GM19438 (cell line): ENCODE measurements around the gene RNF34.
"Not testable (repeated sequence)": the region's sequence is repeated elsewhere in the genome, so short reads cannot be mapped to it uniquely, and the experiment has no call there.

ENCODE experiments used
- ATAC-seq: cut with Tn5 transposase; IDR thresholded peaks from one replicate; pipeline ENCODE4 v1.9.1; 2021; ENCODE audit warnings: low read depth; ENCODE audit not compliant: unreplicated experiment

RNF34 gene, protein sequence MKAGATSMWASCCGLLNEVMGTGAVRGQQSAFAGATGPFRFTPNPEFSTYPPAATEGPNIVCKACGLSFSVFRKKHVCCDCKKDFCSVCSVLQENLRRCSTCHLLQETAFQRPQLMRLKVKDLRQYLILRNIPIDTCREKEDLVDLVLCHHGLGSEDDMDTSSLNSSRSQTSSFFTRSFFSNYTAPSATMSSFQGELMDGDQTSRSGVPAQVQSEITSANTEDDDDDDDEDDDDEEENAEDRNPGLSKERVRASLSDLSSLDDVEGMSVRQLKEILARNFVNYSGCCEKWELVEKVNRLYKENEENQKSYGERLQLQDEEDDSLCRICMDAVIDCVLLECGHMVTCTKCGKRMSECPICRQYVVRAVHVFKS

DNA sequence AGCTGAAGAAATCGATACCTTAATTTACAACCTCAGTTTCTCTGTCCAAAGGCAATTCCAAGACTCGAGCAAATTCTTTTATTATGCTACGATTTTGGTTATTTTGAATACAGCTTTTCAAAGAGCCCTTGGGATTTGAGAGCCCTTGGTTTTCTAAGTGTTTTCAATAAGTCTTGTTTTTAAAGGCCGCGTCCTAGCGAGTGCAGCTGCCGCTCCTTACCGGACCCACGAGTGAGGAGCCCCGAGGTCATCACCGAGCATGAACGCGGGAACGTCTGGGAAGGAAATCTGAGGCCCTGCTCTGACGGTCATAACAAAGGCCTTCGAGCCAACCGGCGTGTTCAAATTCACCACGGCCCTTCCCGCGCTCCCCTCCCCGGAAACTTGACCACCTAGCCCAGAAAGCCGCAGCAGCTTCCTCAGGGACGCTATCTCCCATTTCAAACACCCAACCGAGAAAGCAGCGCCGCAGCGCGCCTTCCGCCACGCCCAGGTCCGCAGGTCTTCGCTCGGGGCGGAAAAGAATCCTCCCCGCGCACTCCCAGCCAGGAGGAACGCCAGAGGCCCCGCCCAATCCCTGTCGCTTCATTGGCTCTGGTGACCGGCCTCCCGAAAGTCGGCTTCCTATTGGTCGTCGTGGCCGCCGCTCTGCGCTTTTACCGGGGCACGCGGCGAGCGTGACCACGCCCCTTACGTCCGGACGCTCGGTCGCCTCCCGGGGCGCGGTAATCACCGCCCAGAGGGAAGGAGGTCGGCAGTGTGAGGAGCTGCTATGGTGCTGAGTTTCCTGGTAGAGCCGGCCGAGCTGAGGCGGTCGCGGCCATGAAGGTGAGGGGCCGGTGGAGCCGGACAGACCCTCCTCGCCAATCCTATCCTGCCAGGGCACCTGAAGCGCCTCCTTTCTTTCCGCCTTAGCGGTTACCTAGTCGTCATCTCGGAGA is at the start of gene RNF34:
Gene RNF34, plus strand, starts transcription at position 728 of the 941 bp plus-strand sequence. Its CDS starts 95 bp downstream, at position 823.
- peak; percentile 90 for ATAC-seq

DNA sequence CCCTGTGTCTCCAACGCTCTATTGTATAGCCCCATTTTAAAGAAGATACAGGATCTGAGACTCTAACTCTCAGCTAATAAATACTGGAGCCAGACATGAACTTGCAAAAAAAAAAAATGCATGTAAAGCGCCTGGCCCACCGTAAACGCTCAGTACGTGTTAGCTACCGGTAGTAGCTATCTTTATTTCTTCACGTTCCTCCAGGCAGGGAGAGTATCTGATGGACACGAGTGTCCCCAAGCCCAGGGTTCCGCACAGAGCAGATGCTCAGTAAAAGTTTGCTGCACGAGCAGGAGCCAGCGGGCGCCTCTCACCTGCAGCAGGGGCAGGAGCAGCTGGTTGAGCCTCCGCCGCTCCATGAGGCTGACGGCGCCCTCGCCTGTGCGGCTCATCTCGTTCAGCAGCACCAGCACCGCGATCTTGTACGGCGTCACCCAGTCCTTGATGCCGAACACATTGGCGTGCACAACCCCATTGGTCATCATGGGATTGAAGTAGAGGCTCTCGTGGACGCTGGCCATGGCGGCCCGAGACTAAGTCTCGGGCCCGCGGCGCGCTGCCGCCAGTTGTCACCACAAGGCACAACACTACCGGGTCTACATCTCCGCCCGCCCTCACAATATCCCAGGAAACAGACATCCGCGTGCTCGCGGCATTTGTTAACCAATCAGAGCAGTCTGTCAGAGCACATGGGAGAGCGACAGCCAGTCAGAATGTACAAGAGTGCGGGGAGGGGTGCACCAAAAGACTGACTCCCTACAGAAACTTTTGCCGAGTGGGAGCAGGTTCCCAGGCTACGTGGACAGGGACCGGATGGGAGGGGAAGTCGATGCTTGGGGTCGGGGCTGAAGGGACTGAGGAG is 47.9 kb upstream of the RNF34 start, which contains the start of gene ANAPC5:
Gene ANAPC5, minus strand, starts transcription at position 592 of the 862 bp plus-strand sequence. Its CDS starts 71 bp downstream, at position 521.
- ATAC-seq = peak; percentile 97

DNA sequence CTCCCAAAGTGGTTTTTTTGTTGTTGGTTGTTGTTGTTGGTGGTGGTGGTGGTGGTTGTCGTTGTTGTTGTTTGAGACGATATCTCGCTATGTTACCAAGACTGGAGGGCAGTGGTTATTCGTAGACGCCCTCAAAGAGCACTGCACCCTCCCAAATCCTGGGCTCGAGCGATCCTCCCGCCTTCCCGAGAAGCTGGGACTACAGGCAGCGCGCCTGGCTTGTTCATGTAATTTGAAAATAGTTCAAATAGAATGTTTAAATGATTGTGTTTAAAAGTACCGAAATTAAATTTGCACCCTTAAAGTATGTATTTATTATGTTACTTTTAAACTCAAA is 47.3 kb upstream of the RNF34 start:
- peak; percentile 28 for ATAC-seq

DNA sequence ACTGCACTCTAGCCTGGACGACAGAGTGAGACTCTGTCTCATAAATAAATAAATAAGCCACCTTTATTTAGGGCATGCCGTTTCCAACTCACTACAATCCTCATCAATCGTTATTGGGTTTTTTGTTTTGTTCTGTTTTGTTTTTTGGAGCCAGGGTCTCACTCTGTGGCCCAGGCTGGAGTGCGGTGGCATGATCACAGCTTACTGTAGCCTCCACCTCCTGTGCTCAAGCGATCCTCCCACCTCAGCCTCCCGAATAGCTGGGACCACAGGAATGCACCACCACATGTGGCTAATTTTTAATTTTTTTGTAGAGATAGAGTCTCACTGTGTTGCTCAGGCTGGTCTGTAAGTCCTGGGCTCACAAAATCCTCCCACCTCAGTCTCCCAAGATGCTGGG is 44.1 kb upstream of the RNF34 start:
- ATAC-seq = no peak

DNA sequence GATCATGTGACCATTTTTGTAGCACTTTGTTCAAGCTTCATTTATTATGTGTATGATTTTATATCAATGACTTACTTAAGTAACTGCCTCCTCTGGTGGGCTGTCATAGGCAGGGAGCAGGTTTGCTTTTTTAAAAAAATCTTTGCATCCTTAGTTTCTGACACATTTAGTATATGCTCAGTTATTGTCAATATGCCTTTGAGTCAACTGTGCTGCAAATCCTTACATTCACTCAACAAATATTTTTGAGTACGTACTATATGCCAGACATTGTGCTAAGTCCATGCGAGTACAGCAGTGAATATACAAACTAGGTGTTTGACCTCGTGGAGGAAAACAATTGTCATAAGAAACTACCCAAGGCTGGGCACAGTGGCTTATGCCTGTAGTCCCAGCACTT is 43.3 kb upstream of the RNF34 start:
- ATAC-seq = no peak

DNA sequence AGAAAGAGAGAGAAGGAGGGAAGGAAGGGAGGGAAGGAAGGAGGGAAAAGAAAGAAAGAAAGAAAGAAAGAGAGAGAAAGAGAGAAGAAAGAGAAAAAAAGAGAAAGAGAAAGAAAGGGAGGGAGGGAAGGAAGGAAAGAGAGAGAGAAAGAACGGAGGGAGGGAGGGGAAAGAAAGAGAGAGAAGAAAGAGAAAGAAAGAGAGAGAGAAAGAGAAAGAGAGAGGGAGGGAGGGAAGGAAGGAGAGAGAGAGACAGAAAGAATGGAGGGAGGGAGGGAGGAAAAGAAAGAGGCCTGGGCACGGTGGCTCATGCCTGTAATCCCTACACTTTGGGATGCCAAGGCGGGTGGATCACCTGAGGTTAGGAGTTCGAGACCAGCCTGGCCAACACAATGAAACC is 42.6 kb upstream of the RNF34 start:
- no peak for ATAC-seq

DNA sequence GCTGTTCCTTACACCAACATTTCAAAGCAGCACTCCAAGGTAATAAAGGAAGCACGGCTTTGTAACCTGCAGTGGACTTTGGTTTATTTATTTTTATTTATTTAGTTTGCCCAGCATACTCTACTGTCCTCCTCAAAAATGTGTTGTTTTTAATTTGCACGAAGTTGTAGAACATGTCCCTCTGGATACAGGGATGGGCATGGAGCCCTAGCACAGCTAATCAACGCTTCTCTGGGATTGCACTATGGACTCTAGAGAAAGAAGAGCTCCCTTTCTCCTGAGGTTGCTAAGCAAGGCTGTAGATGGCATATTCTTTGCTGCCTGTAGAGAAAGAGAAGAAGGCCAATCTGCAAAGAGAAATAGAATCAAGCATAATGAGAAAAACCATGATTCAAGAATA is 41.8 kb upstream of the RNF34 start:
- ATAC-seq = no peak

DNA sequence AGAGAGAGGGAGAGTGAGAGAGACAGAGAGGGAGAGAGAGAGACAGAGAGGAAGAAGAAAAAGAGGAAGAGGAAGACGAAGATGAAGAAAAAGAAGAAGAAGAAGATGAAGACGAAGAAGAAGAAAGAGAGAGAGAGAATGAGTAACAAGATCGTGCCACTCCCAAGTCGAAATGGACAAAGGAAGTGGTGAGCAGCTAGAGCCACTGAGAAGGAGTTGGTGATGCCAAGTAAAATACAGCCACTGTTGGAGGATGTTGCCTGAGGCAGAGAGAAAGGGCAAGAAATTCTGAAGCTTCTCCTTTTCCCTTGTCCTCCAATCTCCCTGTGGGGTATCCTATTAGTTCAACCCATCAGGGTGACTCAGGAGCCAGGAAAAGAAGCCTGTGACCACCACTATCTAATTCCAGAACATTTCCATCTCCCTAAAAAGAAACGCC is 35.2 kb upstream of the RNF34 start:
- no peak for ATAC-seq

DNA sequence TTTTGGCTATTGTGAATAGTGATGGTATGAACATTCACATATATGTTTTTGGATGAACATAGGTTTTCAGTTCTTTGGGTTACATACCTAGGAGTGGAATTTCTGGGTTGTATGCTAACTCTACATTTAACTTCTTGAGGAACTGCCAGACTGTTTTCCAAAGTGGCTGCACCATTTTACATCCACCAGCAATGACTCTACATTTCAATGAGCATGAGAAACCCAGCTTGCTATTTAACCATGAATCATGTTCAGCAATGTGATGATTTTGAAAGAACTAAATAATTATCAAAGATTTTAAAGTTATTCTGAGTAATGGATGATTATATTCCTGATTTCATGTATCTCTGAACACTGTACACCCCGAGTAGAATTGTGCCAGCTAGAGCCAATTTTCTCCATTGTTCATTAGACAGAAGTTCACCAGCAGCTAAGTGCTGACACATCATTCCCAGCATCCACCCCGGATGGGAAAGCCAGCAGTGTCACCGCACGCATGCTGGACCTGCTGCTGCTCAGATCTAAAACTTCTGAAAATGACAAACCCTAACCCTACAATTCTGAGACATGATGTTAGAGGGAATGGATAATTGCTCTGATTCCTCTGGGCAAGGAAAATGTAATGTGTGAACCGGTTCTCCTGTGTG is 34.4 kb upstream of the RNF34 start:
- ATAC-seq = no peak

DNA sequence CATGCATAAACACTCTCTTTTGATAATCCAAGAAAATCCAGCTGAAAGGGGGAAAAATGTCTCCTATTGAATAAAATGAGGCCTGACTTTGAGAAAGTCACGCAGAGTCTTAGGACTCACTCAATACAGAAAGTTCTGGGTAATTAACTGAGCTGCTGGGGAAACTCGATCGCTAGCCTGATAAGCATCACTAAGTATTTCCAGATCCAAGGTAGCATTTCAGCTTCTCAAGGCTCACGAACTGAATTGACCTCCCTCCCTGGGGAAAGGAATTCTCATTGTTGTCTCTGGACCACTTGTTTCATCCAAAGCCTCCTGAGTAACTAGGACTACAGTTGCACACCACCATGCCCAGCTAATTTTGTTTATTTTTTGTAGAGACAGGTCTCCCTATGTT is 33.9 kb upstream of the RNF34 start:
- no peak for ATAC-seq

DNA sequence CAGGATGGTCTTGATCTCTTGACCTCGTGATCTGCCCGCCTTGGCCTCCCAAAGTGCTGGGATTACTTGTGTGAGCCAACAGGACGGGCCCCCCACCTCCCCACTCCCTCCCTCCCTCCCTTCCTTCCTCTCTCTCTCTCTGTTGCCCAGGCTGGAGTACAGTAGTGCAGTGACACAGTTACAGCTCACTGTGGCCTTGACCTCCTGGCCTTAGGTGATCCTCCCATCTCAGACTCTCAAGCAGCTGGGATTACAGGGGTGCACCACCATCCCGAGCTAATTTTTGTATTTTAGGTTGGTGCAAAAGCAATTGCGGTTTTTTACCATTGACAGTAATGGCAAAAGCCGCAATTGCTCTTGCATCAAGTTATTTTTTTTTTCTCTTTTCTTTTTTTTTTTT is 28.5 kb upstream of the RNF34 start:
- ATAC-seq = no peak

DNA sequence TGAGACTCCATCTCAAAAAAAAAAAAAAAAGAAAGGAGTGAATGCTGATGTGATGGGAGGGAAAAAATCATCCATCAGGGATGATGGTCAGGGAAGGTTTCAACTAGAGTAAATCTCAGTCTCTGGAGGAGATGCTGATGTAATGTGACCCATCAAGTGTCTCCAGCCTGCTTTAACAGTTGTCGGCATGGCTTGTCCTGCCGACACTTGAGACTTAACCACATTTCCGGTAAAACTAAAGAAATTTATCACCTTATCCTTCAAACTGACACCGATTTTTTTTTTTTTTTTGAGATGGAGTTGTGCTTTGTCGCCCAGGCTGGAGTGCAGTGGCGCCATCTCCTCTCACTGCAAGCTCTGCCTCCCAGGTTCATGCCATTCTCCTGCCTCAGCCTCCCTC is 26.2 kb upstream of the RNF34 start:
- ATAC-seq = no peak

DNA sequence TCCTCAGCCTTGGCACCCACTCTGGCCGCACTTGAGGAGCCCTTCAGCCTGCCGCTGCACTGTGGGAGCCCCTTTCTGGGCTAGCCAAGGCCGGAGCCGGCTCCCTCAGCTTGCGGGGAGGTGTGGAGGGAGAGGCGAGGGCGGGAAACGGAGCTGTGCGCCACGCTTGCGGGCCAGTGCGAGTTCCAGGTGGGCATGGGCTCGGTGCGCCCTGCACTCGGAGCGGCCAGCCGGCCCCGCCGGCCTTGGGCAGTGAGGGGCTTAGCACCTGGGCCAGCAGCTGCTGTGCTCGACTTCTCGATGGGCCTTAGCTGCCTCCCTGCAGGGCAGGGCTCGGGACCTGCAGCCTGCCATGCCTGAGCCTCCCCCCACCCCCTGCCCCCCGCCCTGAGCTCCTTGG is 25.6 kb upstream of the RNF34 start:
- not testable (repeated sequence) for ATAC-seq

DNA sequence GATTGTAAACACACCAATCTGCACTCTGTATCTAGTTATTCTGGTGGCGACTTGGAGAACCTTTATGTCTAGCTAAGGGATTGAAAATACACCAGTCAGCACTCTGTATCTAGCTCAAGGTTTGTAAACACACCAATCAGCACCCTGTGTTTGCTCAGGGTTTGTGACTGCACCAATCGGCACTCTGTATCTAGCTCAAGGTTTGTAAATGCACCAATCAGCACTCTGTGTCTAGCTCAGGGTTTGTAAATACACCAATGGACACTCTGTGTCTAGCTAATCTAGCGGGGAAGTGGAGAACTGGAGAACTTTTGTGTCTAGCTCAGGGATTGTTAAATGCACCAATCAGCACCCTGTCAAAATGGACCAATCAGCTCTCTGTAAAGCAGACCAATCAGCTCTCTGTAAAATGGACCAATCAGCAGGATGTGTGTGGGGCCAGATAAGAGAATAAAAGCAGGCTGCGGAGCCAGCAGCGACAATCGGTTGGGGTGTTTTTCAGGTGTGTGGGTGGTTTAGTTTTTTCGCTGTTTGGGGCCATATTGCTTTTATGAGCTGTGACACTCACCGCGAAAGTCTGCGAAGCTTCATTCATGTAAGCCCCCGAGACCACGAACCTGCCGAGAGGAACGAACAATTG is 24.9 kb upstream of the RNF34 start:
- not testable (repeated sequence) for ATAC-seq

DNA sequence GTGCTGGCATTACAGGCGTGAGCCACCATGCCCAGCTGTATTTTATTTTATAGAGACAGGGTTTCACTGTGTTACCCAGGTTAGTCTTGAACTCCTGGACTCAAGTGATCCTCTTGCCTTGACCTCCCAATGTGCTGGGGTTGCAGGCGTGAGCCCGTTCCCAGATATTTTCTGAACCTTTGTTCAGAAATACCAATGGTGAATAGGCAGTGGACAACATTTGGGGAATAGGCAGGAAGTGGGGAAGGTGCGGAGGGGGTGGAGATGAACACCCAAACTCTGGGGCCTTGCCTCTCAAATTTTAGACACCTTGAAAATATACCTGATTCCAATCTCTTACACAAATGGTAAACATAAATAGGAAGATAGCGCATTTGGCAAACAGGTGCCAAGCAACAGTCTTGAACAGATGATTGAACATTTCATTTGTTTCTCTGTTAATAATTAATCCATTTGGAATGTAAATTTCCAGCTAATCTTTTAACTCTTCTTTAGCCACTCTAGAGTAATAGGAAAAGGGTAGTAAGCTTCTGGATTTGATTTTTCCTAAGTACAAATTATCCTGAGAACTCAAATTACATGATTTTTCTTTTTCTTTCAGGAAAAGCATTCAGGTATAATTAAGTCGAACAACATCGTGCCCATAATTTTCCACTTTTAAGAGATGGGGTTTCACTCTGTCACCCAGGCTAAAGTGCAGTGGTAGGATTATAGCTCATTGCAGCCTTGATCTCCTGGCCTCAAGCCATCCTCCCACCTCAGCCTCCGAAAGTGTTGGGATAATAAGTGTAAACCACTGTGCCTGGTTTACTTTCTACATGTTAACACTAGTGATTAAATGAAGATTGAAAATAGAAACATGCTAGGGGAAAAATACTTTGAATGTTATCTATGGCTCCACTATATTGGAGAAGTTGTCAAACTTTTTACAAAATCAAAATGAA is 22.9 kb upstream of the RNF34 start:
- no peak for ATAC-seq

DNA sequence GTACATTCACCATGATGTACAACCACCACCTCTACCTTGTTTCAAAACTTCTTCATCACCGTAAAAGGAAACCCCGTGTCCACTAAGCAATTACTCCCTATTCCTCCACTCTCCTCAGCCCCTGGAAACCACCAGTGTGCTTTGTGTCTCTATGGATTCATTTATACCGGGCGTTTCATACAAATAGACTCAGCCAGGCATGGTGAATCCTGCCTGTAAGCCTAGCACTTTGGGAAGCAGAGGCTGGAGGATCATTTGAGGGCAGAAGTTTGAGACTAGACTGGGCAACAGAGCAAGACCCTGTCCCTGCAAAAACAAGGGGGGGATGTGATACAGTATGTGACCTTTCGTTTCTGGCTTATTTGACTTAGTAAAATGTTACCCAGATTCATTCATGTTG is 21.2 kb upstream of the RNF34 start:
- no peak for ATAC-seq

DNA sequence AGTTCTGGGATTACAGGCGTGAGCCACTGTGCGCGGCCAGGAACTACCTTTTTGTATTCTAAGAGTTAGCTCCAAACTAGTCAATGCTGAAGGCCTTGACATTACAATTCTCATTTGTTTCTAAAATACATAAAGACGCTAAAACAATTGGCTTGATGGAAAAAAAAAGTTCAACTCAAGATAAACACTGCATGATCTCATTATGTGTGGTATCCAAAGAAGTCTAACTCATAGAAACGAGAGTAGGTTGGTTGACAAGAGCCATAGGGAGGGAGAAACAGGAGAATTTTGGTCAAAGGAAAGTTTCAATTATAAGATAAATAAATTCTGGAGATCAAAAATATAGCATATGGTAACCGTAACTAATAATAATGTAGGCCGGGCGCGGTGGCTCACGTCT is 20.0 kb upstream of the RNF34 start:
- ATAC-seq = no peak

DNA sequence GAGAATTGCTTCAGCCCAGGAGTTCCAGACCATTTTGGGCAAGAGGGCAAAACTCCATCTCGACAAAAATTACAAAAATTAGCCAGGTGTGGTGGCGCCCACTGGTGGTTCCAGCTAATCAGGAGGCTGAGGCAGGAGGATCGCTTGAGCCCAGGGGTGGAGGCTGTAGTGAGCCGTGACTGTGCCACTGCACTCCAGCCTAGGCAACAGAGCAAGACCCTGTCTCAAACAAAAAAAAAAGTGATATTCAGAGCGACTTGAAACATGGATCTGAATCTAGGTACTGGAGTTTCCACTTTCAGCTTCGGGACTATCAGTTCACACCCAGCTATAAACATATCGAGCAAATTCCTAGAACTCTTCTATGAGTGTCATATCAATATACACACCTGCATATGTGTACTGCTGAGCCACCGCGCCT is 16.3 kb upstream of the RNF34 start:
- ATAC-seq = no peak

DNA sequence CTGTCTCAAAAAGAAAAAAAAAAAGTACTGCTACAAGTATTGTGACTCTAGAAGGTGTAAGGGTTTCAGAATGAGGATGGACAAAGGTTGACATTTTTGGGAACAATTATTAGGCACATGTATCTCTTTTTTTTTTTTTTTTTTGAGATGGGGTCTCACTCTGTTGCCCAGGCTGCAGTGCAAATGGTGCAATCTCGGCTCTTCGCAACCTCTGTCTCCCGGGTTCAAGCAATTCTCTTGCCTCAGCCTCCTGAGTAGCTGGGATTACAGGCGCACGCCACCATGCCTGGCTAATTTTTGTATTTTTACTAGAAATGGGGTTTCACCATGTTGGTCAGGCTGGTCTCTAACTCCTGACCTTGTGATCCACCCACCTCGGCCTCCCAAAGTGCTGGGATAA is 15.0 kb upstream of the RNF34 start:
- ATAC-seq = not testable (repeated sequence)
